IPS-11a (cell line): Measurements from ENCODE around the gene MRPL14.
A peak's percentile ranks its signal among the peaks of the same experiment; 100 is the strongest.
"Not testable (repeated sequence)": the region's sequence is repeated elsewhere in the genome, so short reads cannot be mapped to it uniquely, and the experiment has no call there.

ENCODE experiments used
- H3K4me3 ChIP-seq: one replicate; pipeline ENCODE4 v1.5.1; 2013; ENCODE audit warnings: low read depth, low read length, control low read depth

The MRPL14 gene

GRCh38 chr6:44150317-44150917, 23.2 kb upstream of the MRPL14 start:
- no peak overlapping the region for H3K4me3 ChIP-seq

GRCh38 chr6:44149369-44150012, 22.2 kb upstream of the MRPL14 start:
- no peak overlapping the region for H3K4me3 ChIP-seq

- H3K4me3 ChIP-seq = no peak overlapping the region
These were observed 21.1 kb upstream of the MRPL14 start for GRCh38 chr6:44148306-44148705.

- no peak overlapping the region for H3K4me3 ChIP-seq
These were observed 20.0 kb upstream of the MRPL14 start for GRCh38 chr6:44147256-44147655.

GRCh38 chr6:44146685-44147084, 19.4 kb upstream of the MRPL14 start:
- H3K4me3 ChIP-seq = no peak overlapping the region

- no peak overlapping the region for H3K4me3 ChIP-seq
These were observed 18.6 kb upstream of the MRPL14 start for GRCh38 chr6:44145839-44146238.

- not testable (repeated sequence) for H3K4me3 ChIP-seq
These were observed 17.3 kb upstream of the MRPL14 start for GRCh38 chr6:44144536-44144935.

GRCh38 chr6:44143731-44144130, 16.5 kb upstream of the MRPL14 start:
- no peak overlapping the region for H3K4me3 ChIP-seq

GRCh38 chr6:44142835-44143234, 15.6 kb upstream of the MRPL14 start:
- no peak overlapping the region for H3K4me3 ChIP-seq

GRCh38 chr6:44139351-44139743, 12.1 kb upstream of the MRPL14 start:
- no peak overlapping the region for H3K4me3 ChIP-seq

- H3K4me3 ChIP-seq = no peak overlapping the region
These were observed 11.6 kb upstream of the MRPL14 start for GRCh38 chr6:44138717-44139350.

GRCh38 chr6:44135875-44136274, 8.6 kb upstream of the MRPL14 start:
- no peak overlapping the region for H3K4me3 ChIP-seq

GRCh38 chr6:44135173-44135758, 8.0 kb upstream of the MRPL14 start:
- H3K4me3 ChIP-seq = no peak overlapping the region

GRCh38 chr6:44133981-44134711, 6.9 kb upstream of the MRPL14 start:
- H3K4me3 ChIP-seq = no peak overlapping the region

GRCh38 chr6:44133003-44133931, 6.0 kb upstream of the MRPL14 start:
- H3K4me3 ChIP-seq = no peak overlapping the region

GRCh38 chr6:44132476-44132875, 5.2 kb upstream of the MRPL14 start:
- H3K4me3 ChIP-seq = no peak overlapping the region

- H3K4me3 ChIP-seq = no peak overlapping the region
These were observed 4.6 kb upstream of the MRPL14 start for GRCh38 chr6:44131892-44132291.

GRCh38 chr6:44129841-44130322, 2.6 kb upstream of the MRPL14 start:
- no peak overlapping the region for H3K4me3 ChIP-seq

- peak overlapping the region; percentile 66 for H3K4me3 ChIP-seq
These were observed 1.0 kb upstream of the MRPL14 start for GRCh38 chr6:44128020-44128917.
